ENCODE measurements around the gene YY1AP1.
"Not testable (repeated sequence)": the region's sequence is repeated elsewhere in the genome, so short reads cannot be mapped to it uniquely, and the experiment has no call there.

Gene YY1AP1

DNA sequence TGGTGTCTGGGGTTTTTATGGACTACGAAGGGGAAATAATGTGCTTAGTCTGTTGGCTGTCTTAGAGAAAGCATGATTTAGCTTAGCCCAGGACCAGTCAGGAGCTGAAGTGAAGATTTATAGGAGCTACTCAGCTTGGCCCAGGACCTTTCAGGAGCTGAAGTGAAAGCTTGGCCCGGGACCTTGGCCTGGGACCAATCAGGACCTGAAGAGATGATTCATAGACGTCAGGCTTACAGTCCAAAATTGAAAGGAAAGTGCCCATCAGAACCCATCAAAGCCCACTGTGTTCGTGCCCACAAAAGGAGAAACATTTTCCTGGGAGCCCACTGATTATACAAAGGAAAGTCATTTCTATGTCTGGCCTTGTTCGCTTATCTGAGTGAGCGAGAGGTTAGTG, 42.9 kb downstream of the YY1AP1 start:
- no peak for DNase-seq

DNA sequence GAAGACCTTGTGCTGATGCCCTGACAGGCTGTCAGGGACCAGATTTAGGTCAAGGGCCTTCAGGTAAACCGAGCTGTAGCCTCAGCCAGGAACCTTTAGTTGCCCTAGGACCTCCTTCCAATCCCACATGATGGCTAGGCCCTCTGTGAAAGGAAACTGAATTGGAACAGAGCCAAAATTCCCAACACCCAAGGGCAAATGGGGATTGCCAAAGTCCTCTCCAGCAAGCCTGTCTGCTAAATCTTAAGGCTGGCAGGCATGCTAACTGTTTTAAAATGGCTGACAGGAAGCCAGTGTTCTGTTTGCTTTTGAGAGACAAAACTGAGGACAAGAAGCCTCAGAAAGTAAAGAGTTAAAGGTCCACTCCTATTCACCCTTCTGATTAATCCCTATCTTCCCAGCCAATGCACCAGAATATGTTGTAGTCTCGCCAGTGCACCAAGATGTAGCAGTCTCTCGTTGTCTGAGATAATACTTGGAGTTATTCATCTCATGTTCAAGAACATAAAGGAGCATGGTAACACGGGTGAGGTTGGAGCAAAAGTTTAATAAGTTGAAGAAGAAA, 43.5 kb downstream of the YY1AP1 start:
- no peak for DNase-seq

DNA sequence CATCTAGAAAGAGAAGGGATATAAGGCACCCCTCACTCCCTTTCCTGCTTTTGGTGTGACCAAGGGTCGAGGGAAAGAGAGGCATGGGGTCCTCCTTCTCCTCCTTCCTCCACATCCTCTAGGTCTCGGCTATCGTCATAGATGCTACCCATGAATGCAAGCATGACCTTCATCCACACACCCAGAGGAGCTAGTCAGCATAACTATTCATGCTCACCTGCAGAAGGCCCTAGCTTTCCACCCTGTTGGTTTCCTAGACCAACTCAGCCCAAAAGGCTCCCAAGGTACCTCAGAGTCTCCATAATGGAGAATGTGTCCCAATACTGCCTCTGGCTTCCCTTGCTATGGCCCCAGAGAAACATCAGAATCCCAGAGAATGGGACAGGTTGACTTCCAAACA, 45.3 kb downstream of the YY1AP1 start:
- DNase-seq, result no peak

DNA sequence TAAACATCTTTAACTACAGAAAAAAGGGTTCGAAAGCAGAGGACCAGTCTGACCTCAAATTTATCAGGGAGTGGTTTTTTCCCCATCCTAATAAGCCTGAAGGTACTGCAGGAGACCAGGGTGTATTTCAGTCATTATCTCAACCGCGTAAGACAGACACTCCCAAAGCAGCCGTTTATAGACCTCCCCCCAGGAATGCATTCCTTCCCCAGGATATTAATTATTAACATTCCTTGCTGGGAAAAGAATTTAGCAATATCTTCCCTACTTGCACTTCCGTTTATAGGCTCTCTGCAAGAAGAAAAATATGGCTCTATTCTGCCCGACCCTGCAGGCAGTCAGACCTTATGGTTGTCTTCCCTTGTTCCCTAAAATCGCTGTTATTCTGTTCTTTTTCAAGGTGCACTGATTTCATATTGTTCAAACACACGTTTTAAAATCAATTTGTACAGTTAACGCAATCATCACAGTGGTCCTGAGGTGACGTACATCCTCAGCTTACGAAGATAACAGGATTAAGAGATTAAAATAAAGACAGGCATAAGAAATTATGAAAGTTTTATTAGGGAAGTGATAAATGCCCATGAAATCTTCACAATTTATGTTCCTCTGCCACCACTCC, 45.9 kb downstream of the YY1AP1 start:
- not testable (repeated sequence) for DNase-seq

DNA sequence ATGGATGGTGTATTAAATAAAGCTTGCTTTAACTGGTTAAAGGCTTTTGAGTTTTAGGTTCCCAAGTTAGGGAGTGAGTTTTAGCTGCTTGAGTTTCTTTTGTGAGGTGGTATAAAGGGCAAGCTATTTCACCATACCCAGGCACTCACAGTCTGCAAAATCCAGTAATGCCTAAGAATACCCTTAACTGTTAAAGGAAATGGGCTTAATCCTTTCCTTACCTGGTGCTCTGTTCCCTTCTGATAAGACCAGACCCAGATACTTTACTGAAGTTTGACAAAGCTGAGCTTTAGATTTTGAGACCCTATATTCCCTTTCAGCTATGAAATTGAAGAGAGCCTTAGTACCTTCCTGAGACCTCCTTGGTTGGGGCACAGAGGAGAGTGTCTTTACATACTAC, 48.2 kb downstream of the YY1AP1 start:
- DNase-seq, result no peak

DNA sequence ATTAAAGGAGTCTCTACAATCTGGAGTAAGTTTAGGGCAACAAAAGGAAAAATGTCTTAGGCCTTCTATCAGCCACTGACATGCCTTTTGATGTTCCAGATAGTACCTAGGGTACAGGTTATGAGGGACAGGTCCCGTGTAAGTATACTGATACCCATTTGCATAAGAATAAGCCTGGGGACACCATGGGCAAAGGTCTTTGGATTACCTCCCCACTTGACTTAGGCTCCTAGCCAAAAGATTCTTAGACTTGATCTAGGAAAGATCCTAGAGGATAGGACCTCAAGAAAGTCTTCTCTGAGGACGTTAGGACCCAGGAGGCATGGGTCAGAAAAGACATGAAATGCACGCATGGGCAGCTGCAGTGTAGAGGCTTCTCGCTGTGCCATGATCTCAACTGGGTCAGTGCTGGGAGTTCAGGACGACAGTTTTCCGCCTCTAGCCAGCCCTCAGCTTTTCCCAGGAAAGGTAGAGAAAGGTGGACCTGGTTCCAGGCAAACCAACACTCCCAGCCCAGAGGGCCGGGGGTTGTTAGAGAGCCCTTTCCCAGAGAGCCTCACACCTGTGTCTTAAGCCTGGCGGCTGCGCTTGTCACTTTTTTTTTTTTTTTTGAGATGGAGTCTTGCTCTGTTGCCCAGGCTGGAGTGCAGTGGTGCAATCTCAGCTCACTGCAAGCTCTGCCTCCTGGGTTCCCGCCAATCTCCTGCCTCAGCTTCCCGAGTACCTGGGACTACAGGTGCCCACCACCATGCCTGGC, 52.0 kb downstream of the YY1AP1 start:
- no peak for DNase-seq

DNA sequence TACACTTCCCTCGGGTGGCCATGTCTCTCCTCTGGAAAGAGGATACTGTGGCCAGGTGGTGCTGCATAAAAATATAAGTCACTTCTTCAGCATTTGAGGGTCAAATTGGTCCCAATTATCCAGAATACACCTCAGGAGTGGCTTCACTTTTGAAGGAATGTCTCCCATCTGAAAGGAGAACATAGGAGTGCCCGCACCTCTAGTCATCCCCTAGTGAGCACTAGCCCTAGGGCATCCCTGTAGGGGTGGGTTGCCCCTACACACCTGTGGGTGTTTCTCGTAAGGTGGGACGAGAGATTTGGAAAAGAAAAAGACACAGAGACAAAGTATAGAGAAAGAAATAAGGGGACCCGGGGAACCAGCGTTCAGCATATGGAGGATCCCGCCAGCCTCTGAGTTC, 62.1 kb downstream of the YY1AP1 start:
- not testable (repeated sequence) for DNase-seq

DNA sequence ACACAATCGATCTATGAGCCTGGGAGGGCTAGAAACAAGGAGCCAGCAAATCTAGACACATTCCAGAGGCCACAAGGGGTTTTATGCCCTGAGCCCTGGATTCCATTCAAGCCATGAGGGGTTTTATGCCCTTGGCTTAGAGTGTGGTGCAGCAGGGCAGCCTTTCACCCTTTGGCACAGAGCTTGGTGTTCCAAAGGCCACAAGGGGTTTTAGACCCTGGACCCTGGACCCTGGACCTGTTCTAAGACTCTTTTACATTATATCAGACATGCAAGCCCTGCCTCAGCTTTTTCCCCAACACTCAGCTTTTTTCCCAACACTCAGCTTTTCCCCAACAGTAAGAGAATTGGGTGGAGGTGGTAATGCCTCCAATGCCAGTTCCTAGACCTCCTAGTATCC, 65.2 kb downstream of the YY1AP1 start:
- no peak for DNase-seq

DNA sequence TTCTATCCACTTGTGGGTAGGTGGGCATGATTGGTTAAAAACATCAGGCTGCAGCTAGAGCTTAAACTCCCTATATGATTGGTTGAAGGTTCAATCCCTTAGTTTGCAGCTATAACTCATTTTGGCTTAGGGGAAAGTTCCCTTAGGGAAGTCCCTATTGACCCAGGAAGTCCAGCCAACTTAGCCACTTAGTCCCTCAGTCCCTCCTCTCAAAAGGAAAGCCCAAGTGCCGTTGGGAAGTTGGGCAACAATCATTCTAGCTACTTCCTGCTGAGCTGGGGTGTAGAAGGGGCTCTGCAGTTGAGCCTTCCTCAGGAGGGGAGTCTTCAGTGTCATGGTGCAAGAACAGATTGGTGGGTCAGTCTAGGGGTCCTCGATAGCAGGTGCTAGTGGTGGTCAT, 66.4 kb downstream of the YY1AP1 start:
- no peak for DNase-seq

DNA sequence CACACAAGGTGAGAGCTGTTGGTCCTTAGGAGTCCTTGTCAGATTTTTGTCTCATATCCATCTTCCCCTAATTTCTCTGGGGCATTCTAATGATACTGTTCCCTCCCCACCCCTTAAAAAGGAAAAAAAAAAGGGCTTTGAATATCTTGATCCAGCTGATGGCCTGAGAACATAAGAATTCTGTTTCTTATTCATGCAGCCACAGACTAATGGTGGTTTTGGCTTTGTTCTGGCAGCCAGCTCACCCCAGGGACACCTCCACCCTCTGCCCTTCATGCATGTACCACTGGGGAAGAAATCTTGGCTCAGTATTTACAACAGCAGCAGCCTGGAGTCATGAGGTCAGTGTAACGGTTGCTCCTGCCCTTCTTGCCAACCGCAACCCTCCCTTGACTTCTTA, 75.3 kb downstream of the YY1AP1 start:
- DNase-seq, result not testable (repeated sequence)

DNA sequence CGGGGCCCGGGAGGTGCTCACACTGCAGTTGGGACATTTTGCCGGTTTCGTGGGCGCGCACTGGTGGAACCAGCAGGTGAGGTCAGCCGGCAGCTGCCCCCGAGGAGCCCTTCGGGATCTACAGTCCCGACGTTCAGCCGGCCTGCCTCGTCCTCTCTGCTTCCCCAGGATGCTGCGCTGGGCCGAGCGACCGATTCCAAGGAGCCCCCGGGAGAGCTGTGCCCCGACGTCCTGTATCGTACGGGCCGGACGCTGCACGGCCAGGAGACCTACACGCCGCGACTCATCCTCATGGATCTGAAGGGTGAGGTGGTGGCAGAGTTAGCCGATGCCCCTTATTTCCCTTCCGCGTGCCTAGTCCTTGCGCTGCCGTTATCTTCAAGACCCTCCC, 78.3 kb downstream of the YY1AP1 start:
- not testable (repeated sequence) for DNase-seq

DNA sequence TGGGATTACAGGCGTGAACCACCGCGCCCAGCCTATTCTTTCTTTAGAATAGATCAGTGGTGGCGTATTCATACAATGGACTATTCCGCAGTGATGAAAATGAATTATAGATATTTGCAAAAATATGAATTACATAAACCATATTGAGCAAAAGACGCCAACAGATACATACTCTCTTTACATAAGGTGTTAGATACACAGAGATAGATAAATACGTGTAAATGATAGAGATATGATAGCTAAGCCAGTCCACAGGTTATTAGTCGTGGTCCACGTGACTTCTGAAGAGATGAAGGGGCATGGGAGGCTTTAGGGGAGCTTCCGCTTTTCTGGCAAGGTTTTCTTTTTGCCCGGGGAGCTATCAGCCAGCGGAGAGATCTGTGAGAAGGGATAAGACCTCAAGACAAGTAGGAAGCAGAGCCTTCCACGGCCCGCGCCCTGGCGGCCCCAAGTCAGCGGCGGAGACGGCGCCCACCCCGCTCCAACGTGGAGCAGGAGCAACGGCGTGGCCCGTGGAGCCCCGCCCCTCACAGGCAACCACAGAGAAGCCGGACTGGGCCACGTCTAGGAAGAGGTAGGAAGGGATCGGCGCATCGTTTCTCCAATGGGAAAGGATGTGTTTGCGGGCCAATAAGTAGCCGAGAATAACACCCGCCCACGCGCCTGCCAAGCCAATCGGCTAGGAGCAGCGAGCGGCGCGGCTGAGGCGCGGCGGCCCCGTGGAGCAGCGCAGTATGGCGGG, 78.9 kb downstream of the YY1AP1 start, which contains the start of gene MSTO1:
TSS of gene MSTO1 (plus strand) at position 704 of the 742 bp plus-strand sequence. CDS start at position 735, 31 bp downstream.
- peak; percentile 93 for DNase-seq
